NCI-H345 (cell line): ENCODE measurements around the gene ECE1.

Experiments used
- DNase-seq: peaks from one replicate; lab custom pipeline; 2025; lab: John Stamatoyannopoulos, UW

Gene ECE1

DNA sequence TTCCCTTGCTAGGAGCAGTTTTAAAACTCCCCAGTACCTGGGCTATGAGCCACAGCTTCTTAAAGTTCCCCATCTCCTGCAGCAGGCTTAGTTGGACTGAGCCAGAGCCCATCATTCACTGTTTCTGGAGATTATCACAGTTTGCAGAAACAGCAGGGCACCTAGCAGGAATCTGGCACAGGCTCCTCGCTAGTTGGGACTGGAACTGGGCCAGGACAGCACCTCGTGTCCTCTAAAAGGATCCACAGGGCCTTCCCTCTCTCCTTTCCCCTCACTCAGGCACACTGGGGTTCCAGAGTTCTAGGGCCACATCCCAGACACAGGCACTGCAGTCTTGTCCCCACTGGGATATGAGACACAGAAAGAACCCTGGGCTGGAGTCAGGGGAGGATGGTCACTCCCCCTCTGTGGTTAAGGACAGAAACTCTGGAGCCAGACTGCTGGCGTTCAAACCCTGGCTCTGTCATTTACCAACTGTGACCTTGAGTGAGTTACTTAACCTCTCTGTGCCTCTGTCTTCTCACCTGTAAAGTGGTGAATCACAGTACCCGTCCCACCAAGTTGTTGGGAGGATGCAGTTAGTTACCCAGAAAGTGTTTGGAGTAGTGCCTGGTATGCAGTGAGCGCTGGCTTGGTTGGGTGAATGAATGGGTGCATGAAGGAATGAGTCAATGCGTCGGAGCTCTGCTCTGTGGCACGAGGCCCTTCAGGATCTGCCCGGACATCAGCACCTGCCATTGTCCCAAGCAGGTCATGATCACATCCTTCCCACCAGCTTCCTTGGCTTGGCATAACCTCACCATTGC lies 18.8 kb upstream of the ECE1 start:
- peak; percentile 61 for DNase-seq

DNA sequence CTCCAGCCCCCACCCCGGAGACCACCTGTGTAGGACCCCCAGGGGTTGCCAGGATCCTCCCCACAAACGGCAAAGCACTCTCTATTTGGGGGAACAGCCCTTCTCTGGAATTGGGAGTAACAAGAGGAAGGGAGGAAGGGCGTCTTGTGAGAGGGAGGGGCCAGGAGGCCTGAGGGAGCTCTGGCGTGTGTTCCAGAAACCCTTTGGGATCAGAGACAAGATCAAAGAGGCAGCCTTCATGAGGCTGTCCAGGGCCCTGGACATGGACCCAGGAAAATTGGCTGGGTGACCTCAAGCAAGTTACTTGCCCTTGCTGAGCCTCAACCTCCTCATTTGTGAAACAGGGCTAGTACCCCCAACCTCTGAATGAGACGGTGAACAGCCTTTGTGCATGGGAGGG lies 18.1 kb upstream of the ECE1 start:
- no peak for DNase-seq

DNA sequence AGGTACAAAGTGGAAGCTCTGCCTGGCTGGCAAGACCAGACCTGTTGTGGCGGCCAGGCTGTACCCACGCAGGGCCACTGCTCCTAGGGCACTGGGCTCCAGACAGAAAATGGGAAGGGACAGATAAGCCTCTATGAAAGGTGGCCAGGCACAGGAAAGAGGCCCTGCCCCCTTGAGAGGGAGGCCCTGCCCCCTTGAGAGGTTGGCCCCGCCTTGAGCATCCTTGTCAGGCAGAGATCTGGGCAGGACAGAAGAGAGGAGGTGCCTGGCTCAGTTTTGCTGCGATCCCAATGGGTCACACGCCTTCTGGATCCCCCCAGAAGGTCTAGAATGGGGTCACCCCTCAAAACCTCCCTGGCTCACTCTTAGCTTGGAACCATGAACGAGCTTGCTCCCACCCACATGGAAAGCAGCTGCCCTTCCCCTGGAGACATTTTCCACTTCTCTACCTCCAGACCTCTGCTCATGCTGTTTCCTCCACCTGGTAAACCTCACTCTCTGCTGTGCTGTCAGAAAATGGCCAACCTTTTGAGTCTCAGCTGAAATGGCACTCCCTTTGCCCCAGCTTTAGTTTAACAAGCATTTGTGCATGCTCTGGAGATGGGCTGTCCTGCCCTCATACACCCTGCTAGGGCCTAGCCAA lies 17.5 kb upstream of the ECE1 start:
- no peak for DNase-seq

GRCh38 chr1:21307210-21307609 lies 16.9 kb upstream of the ECE1 start:
- no peak for DNase-seq

DNA sequence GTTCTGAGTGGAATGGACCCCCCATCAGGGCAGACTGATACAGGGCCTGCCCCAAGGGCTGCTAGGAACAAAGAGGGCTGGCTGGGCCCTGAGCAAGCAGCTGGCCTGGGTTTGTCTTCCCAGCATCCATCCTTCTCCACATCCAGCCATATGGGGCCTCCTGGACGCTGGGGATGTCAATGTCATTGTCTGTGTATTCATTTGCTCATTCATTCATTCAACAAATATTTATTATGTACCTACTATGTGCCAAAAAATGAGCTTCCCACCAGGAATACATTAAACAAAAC lies 15.6 kb upstream of the ECE1 start:
- DNase-seq = no peak

DNA sequence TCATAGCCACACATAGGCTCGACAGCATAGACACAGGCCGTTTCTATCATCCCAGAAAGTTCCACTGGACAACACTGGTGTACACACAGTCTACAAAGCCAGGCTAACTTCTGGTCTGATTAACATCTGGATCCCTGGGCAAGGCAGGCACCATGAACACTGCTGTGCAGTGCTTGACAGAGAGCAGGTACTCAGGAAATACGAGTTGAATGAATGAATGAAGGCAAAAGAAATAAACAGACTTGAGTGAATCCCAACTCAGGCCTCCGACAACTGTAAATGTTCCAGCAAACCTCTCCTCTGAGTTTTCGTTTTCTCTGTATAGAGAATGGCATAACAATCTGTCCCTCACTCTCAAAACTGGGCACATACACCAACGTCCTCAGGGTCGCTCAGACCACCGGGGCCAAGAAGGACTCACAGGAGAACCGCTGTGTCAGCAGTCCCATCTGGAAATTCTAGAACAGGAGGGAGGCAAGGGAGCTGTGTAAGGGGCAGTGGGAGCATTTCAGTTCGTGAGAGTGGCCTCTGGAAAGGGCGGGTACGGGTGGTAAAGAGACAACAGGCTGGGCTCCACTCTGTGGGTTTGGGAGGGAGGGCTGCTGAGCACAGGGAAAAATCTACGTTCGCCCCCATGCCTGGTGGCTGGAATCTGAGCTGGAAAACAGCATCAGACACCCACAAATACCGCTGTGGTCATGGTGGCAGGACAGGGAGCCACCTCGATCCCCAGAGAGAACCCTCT lies 15.1 kb upstream of the ECE1 start:
- DNase-seq = no peak

DNA sequence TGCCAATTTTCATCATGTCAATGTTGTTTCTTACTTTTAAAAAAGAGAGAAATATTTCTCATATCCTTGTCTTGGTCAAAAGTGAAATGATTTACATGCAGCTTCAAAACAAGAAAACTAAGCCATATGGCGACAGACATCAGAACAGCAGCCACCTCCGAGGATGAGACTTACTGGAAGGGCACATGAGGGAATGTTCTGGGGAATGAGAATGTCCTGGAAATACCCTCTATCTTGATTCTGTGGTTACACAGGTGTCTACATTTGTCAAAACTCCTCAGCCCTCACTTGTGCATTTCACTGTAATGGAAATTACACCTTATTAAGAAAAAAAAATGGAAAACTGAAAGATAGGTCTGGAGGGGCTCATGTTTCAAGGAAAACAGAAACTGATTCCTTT lies 14.2 kb upstream of the ECE1 start:
- DNase-seq = no peak

GRCh38 chr1:21302747-21303715 lies 12.8 kb upstream of the ECE1 start:
- DNase-seq = no peak

DNA sequence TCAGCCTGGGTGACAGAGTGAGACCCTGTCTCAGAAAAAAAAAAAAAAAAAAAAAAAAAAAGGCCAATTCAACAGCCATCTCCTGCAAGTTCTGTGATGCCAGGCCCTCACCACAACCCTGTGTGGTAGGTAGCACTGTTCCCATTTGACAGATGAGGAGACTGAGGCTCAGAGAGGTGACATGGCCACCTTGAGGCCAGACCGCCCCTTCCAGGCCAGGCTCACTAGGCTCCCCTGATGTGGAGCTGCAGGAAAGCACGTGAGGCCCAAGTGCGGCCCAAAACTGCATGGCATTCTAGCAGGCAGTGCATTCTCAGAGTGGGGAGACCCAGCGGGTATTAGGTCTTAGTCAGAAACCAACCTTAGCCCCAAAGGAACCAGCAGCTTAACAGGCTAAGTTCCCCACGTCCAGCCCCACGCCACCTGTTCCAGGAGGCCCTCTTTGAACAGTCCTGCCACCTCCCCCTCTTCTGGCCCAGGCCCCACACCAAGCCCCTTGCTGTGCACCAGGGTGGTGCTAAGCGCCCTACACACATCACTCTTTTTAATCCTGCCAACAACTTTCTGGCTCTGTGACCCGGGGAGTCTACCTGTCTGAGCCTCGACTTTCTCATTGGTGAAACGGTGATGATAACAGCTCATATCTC lies 11.7 kb upstream of the ECE1 start:
- no peak for DNase-seq

GRCh38 chr1:21300774-21301173 lies 10.5 kb upstream of the ECE1 start:
- DNase-seq = no peak

DNA sequence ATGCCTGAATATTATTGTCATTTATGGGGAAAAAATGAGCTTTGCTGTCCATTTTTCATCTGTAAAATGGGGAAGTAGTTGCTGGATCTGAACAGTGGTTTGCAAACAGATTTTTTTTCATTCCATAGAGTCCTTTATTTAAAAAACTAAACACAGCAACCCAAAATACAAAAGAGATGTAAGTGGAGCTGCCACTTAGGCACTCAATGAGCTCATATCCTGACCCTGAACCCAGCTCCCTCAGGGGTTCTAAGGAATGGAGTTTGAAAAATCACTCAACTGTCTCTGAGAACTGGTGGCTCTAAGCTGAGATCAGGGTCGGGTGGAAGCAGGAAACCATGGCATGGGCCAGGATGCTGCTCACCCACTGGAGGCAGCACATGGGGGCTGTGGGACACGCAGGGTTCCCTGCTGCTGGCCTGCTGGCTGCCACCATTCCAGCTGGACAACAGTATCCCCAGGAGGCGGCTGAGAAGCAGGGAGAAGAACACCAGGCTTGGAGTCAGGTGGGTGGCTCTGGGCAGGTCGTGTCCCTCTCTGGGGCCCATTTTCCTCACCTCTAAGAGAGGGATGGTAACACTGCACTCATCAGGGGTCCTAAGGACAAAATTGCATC lies 9.6 kb upstream of the ECE1 start:
- no peak for DNase-seq

- no peak for DNase-seq
Measured at GRCh38 chr1:21298981-21299391, 8.7 kb upstream of the ECE1 start.

- no peak for DNase-seq
Measured at GRCh38 chr1:21297975-21298374, 7.7 kb upstream of the ECE1 start.

DNA sequence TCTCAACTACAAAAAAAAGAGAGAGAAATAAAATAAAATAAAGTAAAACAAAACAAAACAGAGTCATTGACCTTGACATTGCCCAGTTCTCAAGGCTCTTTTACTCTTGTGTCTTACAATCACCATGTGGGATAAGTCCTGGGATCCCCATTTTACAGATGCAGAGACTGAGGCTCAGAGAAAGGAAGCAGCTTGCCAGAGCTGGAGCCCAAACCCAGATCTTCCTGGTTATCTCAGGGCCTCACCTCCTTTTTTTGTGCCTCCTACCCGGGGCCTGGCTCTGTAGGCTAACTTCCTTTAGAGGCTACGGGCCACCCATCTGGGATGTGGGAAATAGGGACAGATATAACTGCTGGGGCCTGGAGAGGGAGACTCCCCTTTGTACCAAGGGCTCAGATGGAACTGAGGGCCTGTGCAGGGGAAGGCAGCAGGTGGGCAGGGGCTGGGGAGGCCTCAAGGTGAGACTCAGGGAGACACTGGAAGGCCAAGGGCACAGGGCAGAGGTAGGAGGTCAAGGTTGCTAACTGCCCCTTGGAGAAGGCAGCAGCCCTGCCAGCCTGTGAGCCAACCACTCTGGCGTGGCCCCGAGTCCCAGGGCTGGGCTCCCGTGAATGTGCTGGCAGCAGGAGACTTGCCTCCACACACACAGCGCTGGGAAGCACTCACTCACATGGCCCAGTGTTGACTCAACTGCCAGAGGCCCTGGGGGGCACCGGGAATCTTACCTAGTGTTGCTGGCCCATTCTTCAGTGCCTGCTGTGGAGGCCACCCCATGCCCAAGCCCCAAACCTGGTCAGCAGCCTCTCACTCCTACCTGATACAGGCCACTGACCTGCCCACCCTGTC lies 6.5 kb upstream of the ECE1 start:
- DNase-seq = no peak

GRCh38 chr1:21295545-21295944 lies 5.3 kb upstream of the ECE1 start:
- no peak for DNase-seq

GRCh38 chr1:21295002-21295401 lies 4.7 kb upstream of the ECE1 start:
- DNase-seq = no peak

- no peak for DNase-seq
Measured at GRCh38 chr1:21294266-21294989, 4.2 kb upstream of the ECE1 start.

GRCh38 chr1:21293537-21294265 lies 3.4 kb upstream of the ECE1 start:
- DNase-seq = no peak
